ENCODE results near the gene AKT2.

Gene AKT2

GRCh38 chr19:40247735-40248262 lies 37.3 kb downstream of the AKT2 start:
- no peak overlapping the region for H3K27ac ChIP-seq (ENCODE audit: low read depth, low read length)
- no peaks in the 10 kb centered on the region for H3K9me3 ChIP-seq (ENCODE audit: control insufficient read depth, insufficient read depth, low read depth, low read length)
- H3K4me3 ChIP-seq (ENCODE audit: low read depth, low read length), result no peak overlapping the region
- H3K27me3 ChIP-seq (ENCODE audit: control insufficient read depth, insufficient read depth, low read length), result no peaks in the 10 kb centered on the region
- H3K36me3 ChIP-seq (ENCODE audit: control insufficient read depth, insufficient read depth, low read length), result peaks cover 23% of the 10 kb centered on the region
- H3K9ac ChIP-seq (ENCODE audit: low read length), result no peak overlapping the region
- peaks cover 14% of the 10 kb centered on the region for H3K4me1 ChIP-seq (ENCODE audit: control insufficient read depth, insufficient read depth, low read length)

- H3K27ac ChIP-seq (ENCODE audit: low read depth, low read length), result no peak overlapping the region
- peaks cover 24% of the 10 kb centered on the region for H3K36me3 ChIP-seq (ENCODE audit: control insufficient read depth, insufficient read depth, low read length)
- no peak overlapping the region for H3K4me3 ChIP-seq (ENCODE audit: low read depth, low read length)
- H3K9ac ChIP-seq (ENCODE audit: low read length), result no peak overlapping the region
- H3K27me3 ChIP-seq (ENCODE audit: control insufficient read depth, insufficient read depth, low read length), result no peaks in the 10 kb centered on the region
- H3K9me3 ChIP-seq (ENCODE audit: control insufficient read depth, insufficient read depth, low read depth, low read length), result no peaks in the 10 kb centered on the region
- peaks cover 8% of the 10 kb centered on the region for H3K4me1 ChIP-seq (ENCODE audit: control insufficient read depth, insufficient read depth, low read length)
These were observed 38.0 kb downstream of the AKT2 start for GRCh38 chr19:40247178-40247577.

GRCh38 chr19:40246292-40247073 lies 38.7 kb downstream of the AKT2 start:
- Histone ChIP-seq H3K27me3 (ENCODE audit: control insufficient read depth, insufficient read depth, low read length) (no peaks in the 10 kb centered on the region), H3K36me3 (ENCODE audit: control insufficient read depth, insufficient read depth, low read length) (peaks cover 26% of the 10 kb centered on the region), H3K4me3 (ENCODE audit: low read depth, low read length) (no peak overlapping the region), H3K9me3 (ENCODE audit: control insufficient read depth, insufficient read depth, low read depth, low read length) (no peaks in the 10 kb centered on the region), H3K4me1 (ENCODE audit: control insufficient read depth, insufficient read depth, low read length) (peaks cover 6% of the 10 kb centered on the region; the same call in 1 of the 2 replicates), H3K27ac (ENCODE audit: low read depth, low read length) (no peak overlapping the region), H3K9ac (ENCODE audit: low read length) (no peak overlapping the region)

- no peak overlapping the region for H3K27ac ChIP-seq (ENCODE audit: low read depth, low read length)
- no peak overlapping the region for H3K9ac ChIP-seq (ENCODE audit: low read length)
- peaks cover 32% of the 10 kb centered on the region for H3K36me3 ChIP-seq (ENCODE audit: control insufficient read depth, insufficient read depth, low read length)
These were observed 39.5 kb downstream of the AKT2 start for GRCh38 chr19:40245506-40246128.

GRCh38 chr19:40244579-40245317 lies 40.4 kb downstream of the AKT2 start:
- no peak overlapping the region for H3K4me3 ChIP-seq (ENCODE audit: low read depth, low read length)
- no peak overlapping the region for H3K27ac ChIP-seq (ENCODE audit: low read depth, low read length)
- no peaks in the 10 kb centered on the region for H3K9me3 ChIP-seq (ENCODE audit: control insufficient read depth, insufficient read depth, low read depth, low read length)
- H3K9ac ChIP-seq (ENCODE audit: low read length), result no peak overlapping the region
- no peaks in the 10 kb centered on the region for H3K27me3 ChIP-seq (ENCODE audit: control insufficient read depth, insufficient read depth, low read length)
- peaks cover 36% of the 10 kb centered on the region for H3K36me3 ChIP-seq (ENCODE audit: control insufficient read depth, insufficient read depth, low read length)
- H3K4me1 ChIP-seq (ENCODE audit: control insufficient read depth, insufficient read depth, low read length), result peaks cover 6% of the 10 kb centered on the region; the same call in 1 of the 2 replicates

More at GRCh38 chr19:40245506-40246128, 39.5 kb downstream of the AKT2 start:
- Histone ChIP-seq H3K4me1 (ENCODE audit: control insufficient read depth, insufficient read depth, low read length) (peaks cover 6% of the 10 kb centered on the region; the same call in 1 of the 2 replicates), H3K27me3 (ENCODE audit: control insufficient read depth, insufficient read depth, low read length) (no peaks in the 10 kb centered on the region), H3K9me3 (ENCODE audit: control insufficient read depth, insufficient read depth, low read depth, low read length) (no peaks in the 10 kb centered on the region), H3K4me3 (ENCODE audit: low read depth, low read length) (no peak overlapping the region)

GRCh38 chr19:40243181-40243580 lies 42.0 kb downstream of the AKT2 start:
- Histone ChIP-seq H3K9ac (ENCODE audit: low read length) (no peak overlapping the region), H3K36me3 (ENCODE audit: control insufficient read depth, insufficient read depth, low read length) (peaks cover 45% of the 10 kb centered on the region)

GRCh38 chr19:40242480-40242879 lies 42.7 kb downstream of the AKT2 start:
- no peak overlapping the region for H3K9ac ChIP-seq (ENCODE audit: low read length)
- no peaks in the 10 kb centered on the region for H3K9me3 ChIP-seq (ENCODE audit: control insufficient read depth, insufficient read depth, low read depth, low read length)
- H3K4me1 ChIP-seq (ENCODE audit: control insufficient read depth, insufficient read depth, low read length), result peaks cover 6% of the 10 kb centered on the region; the same call in 1 of the 2 replicates
- no peaks in the 10 kb centered on the region for H3K27me3 ChIP-seq (ENCODE audit: control insufficient read depth, insufficient read depth, low read length)
- H3K4me3 ChIP-seq (ENCODE audit: low read depth, low read length), result no peak overlapping the region
- peaks cover 51% of the 10 kb centered on the region for H3K36me3 ChIP-seq (ENCODE audit: control insufficient read depth, insufficient read depth, low read length)
- H3K27ac ChIP-seq (ENCODE audit: low read depth, low read length), result no peak overlapping the region

More at GRCh38 chr19:40243181-40243580, 42.0 kb downstream of the AKT2 start:
- Histone ChIP-seq H3K4me1 (ENCODE audit: control insufficient read depth, insufficient read depth, low read length) (peaks cover 6% of the 10 kb centered on the region; the same call in 1 of the 2 replicates), H3K4me3 (ENCODE audit: low read depth, low read length) (no peak overlapping the region), H3K27me3 (ENCODE audit: control insufficient read depth, insufficient read depth, low read length) (no peaks in the 10 kb centered on the region), H3K9me3 (ENCODE audit: control insufficient read depth, insufficient read depth, low read depth, low read length) (no peaks in the 10 kb centered on the region), H3K27ac (ENCODE audit: low read depth, low read length) (no peak overlapping the region)

- no peak overlapping the region for H3K27ac ChIP-seq (ENCODE audit: low read depth, low read length)
These were observed 43.2 kb downstream of the AKT2 start for GRCh38 chr19:40241809-40242384.

GRCh38 chr19:40241125-40241808 lies 43.9 kb downstream of the AKT2 start:
- Histone ChIP-seq H3K27me3 (ENCODE audit: control insufficient read depth, insufficient read depth, low read length) (no peaks in the 10 kb centered on the region), H3K9ac (ENCODE audit: low read length) (no peak overlapping the region), H3K36me3 (ENCODE audit: control insufficient read depth, insufficient read depth, low read length) (peaks cover 60% of the 10 kb centered on the region), H3K4me1 (ENCODE audit: control insufficient read depth, insufficient read depth, low read length) (peaks cover 6% of the 10 kb centered on the region; the same call in 1 of the 2 replicates), H3K27ac (ENCODE audit: low read depth, low read length) (no peak overlapping the region), H3K4me3 (ENCODE audit: low read depth, low read length) (no peak overlapping the region), H3K9me3 (ENCODE audit: control insufficient read depth, insufficient read depth, low read depth, low read length) (no peaks in the 10 kb centered on the region)

More at GRCh38 chr19:40241809-40242384, 43.2 kb downstream of the AKT2 start:
- Histone ChIP-seq H3K36me3 (ENCODE audit: control insufficient read depth, insufficient read depth, low read length) (peaks cover 54% of the 10 kb centered on the region), H3K27me3 (ENCODE audit: control insufficient read depth, insufficient read depth, low read length) (no peaks in the 10 kb centered on the region), H3K4me3 (ENCODE audit: low read depth, low read length) (no peak overlapping the region), H3K4me1 (ENCODE audit: control insufficient read depth, insufficient read depth, low read length) (peaks cover 6% of the 10 kb centered on the region; the same call in 1 of the 2 replicates), H3K9ac (ENCODE audit: low read length) (no peak overlapping the region), H3K9me3 (ENCODE audit: control insufficient read depth, insufficient read depth, low read depth, low read length) (no peaks in the 10 kb centered on the region)

- Histone ChIP-seq H3K4me1 (ENCODE audit: control insufficient read depth, insufficient read depth, low read length) (peaks cover 6% of the 10 kb centered on the region; the same call in 1 of the 2 replicates), H3K9ac (ENCODE audit: low read length) (no peak overlapping the region), H3K36me3 (ENCODE audit: control insufficient read depth, insufficient read depth, low read length) (peaks cover 69% of the 10 kb centered on the region), H3K27ac (ENCODE audit: low read depth, low read length) (no peak overlapping the region), H3K27me3 (ENCODE audit: control insufficient read depth, insufficient read depth, low read length) (no peaks in the 10 kb centered on the region), H3K9me3 (ENCODE audit: control insufficient read depth, insufficient read depth, low read depth, low read length) (no peaks in the 10 kb centered on the region), H3K4me3 (ENCODE audit: low read depth, low read length) (no peak overlapping the region)
These were observed 44.8 kb downstream of the AKT2 start for GRCh38 chr19:40240332-40240731.

All from HUES6 (cell line).